ENCODE results near the gene SH3RF1.

The SH3RF1 gene

GRCh38 chr4:169047956-169048355 is 222.8 kb downstream of the SH3RF1 start:
- Histone ChIP-seq H3K27me3 (replicated peaks) (no peaks in the 10 kb centered on the region), H3K27ac (no peak overlapping the region), H3K36me3 (replicated peaks) (no peaks in the 10 kb centered on the region), H3K4me3 (ENCODE audit: low read depth, low read length) (no peak overlapping the region)
- no peak for TF ChIP-seq CTCF (IDR thresholded peaks at IDR 0.05; ENCODE audit: low read depth, low read length, missing control alignments)
- no peak for DNase-seq
- in situ Hi-C loops (cut with HindIII; ENCODE audit: low pct_ligation_motif_present, low sequenced_read_pairs): loop anchor here (25.0 kb wide), 1 partner anchor 439 kb away; no protein-coding TSS in a partner anchor

- no peak for DNase-seq
- no peak overlapping the region for H3K4me3 ChIP-seq (ENCODE audit: low read depth, low read length)
- in situ Hi-C loops (cut with HindIII; ENCODE audit: low pct_ligation_motif_present, low sequenced_read_pairs): loop anchor here (25.0 kb wide), 1 partner anchor 441 kb away; no protein-coding TSS in a partner anchor
- no peaks in the 10 kb centered on the region for H3K27me3 ChIP-seq (replicated peaks)
- H3K27ac ChIP-seq: no peak overlapping the region
- TF ChIP-seq CTCF (IDR thresholded peaks at IDR 0.05; ENCODE audit: low read depth, low read length, missing control alignments): peak; percentile 33
- no peaks in the 10 kb centered on the region for H3K36me3 ChIP-seq (replicated peaks)
These were observed 224.7 kb downstream of the SH3RF1 start for GRCh38 chr4:169045862-169046584.

GRCh38 chr4:169044714-169045447 is 225.9 kb downstream of the SH3RF1 start:
- Histone ChIP-seq H3K27me3 (replicated peaks) (no peaks in the 10 kb centered on the region), H3K27ac (no peak overlapping the region), H3K4me3 (ENCODE audit: low read depth, low read length) (no peak overlapping the region), H3K36me3 (replicated peaks) (no peaks in the 10 kb centered on the region)
- in situ Hi-C loops (cut with HindIII; ENCODE audit: low pct_ligation_motif_present, low sequenced_read_pairs): loop anchor here (25.0 kb wide), 1 partner anchor 442 kb away; no protein-coding TSS in a partner anchor
- no peak for DNase-seq
- no peak for TF ChIP-seq CTCF (IDR thresholded peaks at IDR 0.05; ENCODE audit: low read depth, low read length, missing control alignments)

Measured in brain microvascular endothelial cell (primary cell).